ENCODE results near the gene TNRC6C. TPM values are rescaled to one million over a fixed set of nuclear protein-coding genes. Genes with fewer than 3 reads are reported as not detected.
"Not testable (repeated sequence)": the region's sequence is repeated elsewhere in the genome, so short reads cannot be mapped to it uniquely, and the experiment has no call there.

Gene TNRC6C
- total RNA-seq, 1 donor from 2014 or later: 20.9 TPM

- no peak for DNase-seq
Observed at GRCh38 chr17:77929871-77930436, 28.5 kb upstream of the TNRC6C start.

GRCh38 chr17:77930780-77931768 lies 27.4 kb upstream of the TNRC6C start:
- no peak for DNase-seq

GRCh38 chr17:77933777-77934398 lies 24.6 kb upstream of the TNRC6C start:
- no peak for DNase-seq

- no peak for DNase-seq
Observed at GRCh38 chr17:77935121-77935571, 23.4 kb upstream of the TNRC6C start.

DNA sequence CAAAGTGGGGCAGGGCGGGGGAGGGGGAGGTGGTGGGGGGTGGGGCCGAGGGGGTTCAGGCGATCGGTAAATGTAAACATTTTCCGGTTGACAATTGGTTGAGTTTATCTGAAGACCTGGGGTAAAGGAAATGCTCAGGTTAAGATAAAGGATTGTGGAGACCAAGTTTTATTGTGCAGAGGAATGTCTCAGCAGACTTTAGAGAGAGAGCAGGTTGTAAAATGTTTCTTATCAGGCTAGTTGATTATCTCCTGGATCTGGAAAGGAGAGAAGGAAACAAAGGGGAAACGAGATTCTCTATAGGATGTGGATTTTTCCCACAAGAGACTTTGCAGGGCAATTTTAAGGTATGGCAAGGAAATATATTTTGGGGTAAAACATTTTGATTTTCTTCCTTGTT lies 22.8 kb upstream of the TNRC6C start:
- not testable (repeated sequence) for DNase-seq

DNA sequence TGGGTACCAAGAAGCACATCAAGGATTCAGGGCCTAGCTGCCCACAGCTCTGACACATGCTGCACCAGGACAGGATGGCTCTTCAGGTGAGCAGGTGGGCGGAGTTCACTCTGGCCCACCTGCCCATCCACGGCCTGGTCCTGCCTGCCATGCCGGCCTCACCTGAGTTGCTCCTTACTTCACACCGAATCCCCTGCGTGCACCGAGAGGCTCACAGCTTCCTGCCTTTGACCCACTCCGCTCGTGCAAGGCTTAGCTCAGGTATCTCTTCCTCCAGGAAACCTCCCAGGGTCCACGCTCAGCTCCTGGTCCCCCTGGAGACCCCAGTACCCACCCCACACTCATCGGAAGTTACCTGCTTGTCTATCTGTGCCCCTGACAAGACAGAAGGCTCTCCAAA lies 21.6 kb upstream of the TNRC6C start:
- DNase-seq: no peak

DNA sequence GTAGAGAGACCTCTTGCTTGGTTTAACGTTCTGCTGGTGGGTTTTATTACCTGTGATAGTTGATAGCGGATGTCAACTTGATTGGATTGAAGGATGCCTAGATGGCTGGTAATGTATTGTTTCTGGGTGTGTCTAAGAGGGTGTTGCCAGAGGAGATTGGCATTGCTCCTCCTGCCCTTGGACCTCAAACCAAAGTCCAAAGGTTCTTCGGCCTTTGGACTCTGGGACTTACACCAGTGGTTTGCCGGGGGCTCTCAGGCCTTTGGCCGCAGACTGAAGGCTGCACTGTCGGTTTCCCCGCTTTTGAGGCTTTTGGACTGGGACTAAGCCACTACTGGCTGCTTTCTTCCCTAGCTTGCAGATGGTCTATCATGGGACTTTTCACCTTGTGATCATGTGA lies 17.5 kb upstream of the TNRC6C start:
- DNase-seq: no peak

DNA sequence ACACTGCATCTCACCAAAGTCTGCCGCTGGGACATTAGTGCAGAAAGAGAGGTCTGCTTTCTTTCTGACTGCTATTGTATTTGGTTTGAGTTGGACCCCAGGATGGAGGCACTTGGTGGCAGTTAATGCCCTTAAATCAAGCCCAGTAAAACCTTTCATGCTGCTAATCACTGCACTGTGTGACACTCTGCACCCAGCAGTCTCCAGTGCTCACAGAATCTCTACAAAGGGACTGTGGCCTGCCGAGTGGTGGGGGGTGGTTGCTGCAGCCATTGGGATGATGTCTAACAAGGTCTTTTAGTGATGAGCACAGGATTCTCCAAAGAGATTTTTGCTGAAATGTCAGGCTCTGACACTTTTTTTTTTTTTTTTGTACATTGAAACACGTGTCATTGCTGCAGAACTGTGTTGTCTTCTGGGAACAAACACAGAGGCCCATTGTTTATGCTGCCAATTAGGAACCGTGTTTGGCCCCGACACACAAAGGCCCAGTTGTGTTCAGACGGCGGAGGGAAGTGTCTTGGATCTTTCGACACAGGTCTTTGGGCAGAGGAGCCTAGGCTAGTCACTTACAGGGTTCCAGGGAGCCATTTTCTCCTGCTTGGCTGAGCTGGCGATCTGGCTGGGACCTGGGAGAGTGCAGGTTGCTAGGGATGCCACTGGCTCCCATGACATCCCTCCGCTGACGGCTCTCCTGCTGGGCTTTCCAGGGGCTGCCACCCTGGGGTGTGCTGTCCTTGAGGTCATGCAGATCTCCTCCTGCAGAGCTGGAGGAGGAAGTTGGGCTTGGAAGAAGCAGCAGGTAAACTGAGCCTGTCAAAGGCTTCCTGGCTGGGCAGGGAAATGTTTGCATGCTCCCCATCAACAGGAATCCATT lies 16.2 kb upstream of the TNRC6C start:
- peak; percentile 44 for DNase-seq

DNA sequence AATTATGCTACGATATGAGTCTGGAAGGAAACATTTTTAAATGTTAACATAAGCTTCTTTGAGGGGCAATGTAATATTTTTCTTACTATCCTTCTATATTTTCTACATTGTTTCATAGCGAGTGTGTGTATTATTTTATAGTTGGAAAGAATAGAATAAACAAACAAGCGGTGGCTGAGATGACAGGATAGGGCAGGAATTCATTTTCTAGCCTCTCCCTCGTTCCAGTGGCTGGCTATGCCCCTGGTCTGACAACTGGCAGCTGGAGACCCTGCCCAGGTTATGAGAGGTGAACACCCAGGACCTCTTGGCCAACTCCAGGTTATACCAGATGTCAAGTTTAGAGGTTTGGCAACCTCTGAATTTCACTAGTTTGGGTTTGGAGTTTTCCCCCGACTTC lies 14.5 kb upstream of the TNRC6C start:
- no peak for DNase-seq

- peak; percentile 22 for DNase-seq
Observed at GRCh38 chr17:77944390-77945222, 13.9 kb upstream of the TNRC6C start.

DNA sequence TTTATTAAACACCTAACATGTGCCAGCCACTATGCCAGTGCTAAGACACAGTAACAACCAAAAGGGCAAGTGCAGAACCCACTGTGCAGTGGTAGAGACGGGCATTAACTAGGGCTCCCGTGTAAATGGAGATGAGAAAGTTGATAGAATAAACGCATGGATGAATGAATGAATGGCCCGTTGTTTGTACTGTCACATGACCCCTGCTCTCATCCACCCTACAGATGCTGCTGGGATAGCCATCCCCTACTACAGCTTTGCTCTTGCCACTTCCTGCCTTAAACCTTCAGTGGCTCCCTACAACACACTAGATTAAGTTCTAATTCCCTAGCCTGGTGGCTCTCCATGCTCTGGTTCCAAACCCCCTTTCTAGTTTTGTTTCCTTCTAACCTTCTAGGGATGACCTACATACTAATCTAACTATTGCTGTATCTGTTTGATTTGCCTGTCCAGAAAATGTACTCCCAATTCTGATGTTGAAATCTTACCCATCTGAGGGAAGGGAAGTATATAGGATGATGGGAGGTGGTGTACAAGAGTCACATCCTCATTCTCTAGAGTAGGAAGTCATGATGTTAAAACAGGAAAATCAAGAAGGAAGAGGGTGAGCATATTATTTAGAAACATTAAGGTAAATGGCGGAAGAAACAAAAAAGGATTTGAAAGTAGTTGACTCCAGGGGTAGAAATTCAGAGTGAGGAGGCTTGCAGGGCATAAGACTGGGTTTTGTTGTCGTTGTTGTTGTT lies 11.4 kb upstream of the TNRC6C start:
- DNase-seq: no peak

- peak; percentile 37 for DNase-seq
Observed at GRCh38 chr17:77948690-77949114, 9.8 kb upstream of the TNRC6C start.

GRCh38 chr17:77951123-77951522 lies 7.4 kb upstream of the TNRC6C start:
- DNase-seq: no peak

GRCh38 chr17:77952368-77952767 lies 6.1 kb upstream of the TNRC6C start:
- DNase-seq: no peak

- DNase-seq: peak; percentile 38
Observed at GRCh38 chr17:77957235-77957856, 1.2 kb upstream of the TNRC6C start.

DNA sequence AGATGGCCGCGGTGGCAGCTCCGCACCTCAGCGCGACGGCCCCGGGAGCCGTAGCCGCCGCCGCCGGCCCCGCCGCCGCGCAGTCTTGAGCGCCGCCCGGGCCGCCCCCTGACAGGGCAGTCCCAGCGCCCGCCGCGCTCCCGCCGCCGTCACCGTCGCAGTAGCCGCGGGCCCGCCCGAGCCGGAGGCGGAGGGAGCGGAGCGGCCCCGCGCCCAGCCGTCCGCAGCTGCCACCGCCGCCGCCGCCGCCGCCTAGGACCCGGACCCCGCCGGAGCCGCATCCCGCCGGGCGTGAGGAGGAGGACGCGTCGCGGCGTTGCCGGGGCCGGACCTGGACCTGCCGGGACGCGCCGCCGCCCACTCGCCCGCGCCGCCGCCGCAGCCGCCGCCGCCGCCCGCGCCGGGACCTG lies 218 bp downstream of the TNRC6C start:
- no peak for DNase-seq

DNA sequence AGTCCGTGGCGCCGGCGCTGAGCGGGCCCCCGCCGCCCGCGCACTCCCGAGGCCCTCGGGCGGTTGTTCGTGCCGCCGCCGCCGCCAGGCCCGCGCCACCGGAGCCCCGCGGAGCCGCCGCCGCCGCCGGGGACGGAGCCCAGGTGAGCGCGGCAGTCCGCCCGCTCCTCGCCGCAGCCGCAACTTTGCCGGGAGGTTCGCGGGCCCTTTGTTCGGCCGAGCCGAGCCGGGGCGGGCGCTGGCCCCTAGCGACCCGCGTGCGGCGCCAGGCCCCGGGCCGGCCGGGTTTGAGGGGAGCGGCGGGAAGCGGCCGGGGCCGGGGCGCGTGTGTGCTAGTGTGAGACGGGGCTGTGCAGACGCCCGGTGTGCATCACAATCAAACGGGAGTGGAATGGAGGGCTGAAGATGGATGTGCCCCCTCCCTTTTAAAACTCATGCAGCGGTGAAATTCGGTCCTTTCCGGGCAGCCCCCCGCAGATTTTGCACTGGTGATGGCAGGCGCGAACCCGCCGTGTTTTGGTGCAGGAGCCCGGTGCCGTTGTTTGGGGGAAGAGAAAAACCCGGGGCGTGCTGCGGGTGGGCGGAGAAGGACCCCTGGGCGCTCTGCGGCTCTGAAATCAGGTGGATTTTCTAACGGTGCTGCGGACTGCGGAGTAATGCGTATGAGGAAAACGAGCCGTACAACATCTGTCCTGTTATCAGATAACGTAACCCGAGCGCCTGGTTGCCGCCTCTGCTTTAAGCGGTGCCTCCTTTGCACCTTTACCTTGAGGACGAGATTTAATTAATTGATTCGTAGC lies 823 bp downstream of the TNRC6C start:
- DNase-seq: peak; percentile 27

- DNase-seq: peak; percentile 60
Observed at GRCh38 chr17:77959926-77960521, 1.5 kb downstream of the TNRC6C start.

DNA sequence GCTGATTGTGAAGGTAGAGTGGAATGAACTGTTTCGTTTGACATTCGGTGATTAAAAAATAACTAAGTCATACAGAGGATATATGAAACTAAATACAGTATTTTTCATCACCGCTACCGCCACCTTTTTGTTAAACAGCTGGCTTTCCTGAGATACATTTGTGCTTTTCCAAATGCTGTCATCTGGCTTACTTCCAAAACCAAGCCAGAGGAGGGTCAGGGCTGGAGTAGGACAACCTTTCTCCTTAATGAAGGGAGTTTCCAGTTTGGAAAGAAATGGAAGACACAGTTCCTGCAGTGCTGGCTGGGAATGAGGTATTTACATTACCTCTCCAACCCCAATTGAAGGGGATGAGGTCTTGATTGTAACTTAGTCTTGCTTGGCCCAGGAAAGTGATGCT lies 3.2 kb downstream of the TNRC6C start:
- peak; percentile 57 for DNase-seq

All from tongue (tissue), 2 donors.